Measurements from ENCODE around the gene ATP8B3. TPM values are rescaled to one million over a fixed set of nuclear protein-coding genes. Genes with fewer than 3 reads are reported as not detected.

Gene ATP8B3
- total and polyA plus RNA-seq, 7 donors, result under 0.01 to 3.9 (median 0.68) TPM; not detected in 2

GRCh38 chr19:1774989-1775772 is 36.9 kb downstream of the ATP8B3 start:
- no peaks in the 10 kb centered on the region for H3K36me3 ChIP-seq
- TF ChIP-seq CTCF (IDR thresholded peaks at IDR 0.05), result no peak
- TF ChIP-seq EP300 (IDR thresholded peaks at IDR 0.05), result no peak
- no peak for TF ChIP-seq POLR2A (IDR thresholded peaks at IDR 0.05)
- no peak for TF ChIP-seq POLR2AphosphoS5 (IDR thresholded peaks at IDR 0.05)
- no peak overlapping the region for H3K27ac ChIP-seq
- peaks cover 34 to 94% (median 72%) of the 10 kb centered on the region in 3 donors for H3K27me3 ChIP-seq
- no peak for DNase-seq
- intact Hi-C loops (cut with DNase I), result no loop called here
- H3K4me3 ChIP-seq, result no peak overlapping the region
- peaks cover 0 to 4% (median 2%) of the 10 kb centered on the region in 4 donors for H3K4me1 ChIP-seq
- peaks cover 10 to 17% (median 15%) of the 10 kb centered on the region in 4 donors for H3K9me3 ChIP-seq
- WGBS, 2 donors, result 12 to 38% methylated on average over 59 of the region's 59 CpGs

- TF ChIP-seq EP300 (IDR thresholded peaks at IDR 0.05), result no peak
- TF ChIP-seq CTCF (IDR thresholded peaks at IDR 0.05), result no peak
- TF ChIP-seq POLR2A (IDR thresholded peaks at IDR 0.05), result no peak
- TF ChIP-seq POLR2AphosphoS5 (IDR thresholded peaks at IDR 0.05), result no peak
- DNase-seq, result no peak
- Histone ChIP-seq H3K4me1 (peaks cover 0 to 3% (median 0%) of the 10 kb centered on the region in 4 donors), H3K36me3 (no peaks in the 10 kb centered on the region), H3K27me3 (peaks cover 37 to 94% (median 73%) of the 10 kb centered on the region in 3 donors), H3K4me3 (no peak overlapping the region), H3K27ac (no peak overlapping the region), H3K9me3 (peaks cover 10 to 17% (median 15%) of the 10 kb centered on the region in 4 donors)
- intact Hi-C loops (cut with DNase I), result no loop called here
- WGBS, 2 donors, result 30 to 52% methylated on average over 8 of the region's 8 CpGs
Measured at GRCh38 chr19:1773184-1773583, 38.9 kb downstream of the ATP8B3 start.

DNA sequence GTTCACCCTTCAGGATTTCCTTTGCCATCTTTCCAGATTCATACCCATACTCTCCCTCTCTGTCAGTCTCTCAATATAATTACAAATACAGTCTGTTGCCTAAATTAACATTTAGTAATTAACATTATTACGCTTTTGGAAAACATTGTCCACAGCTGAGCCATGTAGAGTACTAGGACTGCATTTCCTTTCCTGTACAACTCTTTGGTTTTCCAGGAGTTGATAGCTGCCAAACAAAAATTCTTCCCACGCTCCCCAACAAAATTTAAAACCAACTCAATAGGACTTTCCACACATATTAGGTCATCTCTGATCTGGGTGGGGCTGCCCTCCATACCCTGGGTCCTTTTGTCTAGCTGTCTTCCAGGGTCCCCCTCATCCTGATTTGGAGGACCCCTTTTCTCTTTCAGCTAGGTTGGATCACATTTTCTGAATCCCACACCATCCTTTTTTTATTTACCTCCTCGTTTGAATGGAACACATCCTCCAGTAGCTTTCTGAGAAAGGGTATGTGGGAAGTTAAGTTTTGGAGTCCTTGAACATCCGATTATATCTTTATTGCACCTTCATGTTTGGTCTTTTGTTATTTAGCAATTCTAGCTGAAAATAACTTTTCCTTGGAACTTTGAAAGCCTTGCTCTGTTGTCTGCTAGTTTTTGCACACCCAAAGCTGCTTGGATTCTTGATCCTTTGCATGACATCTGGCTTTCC is 41.1 kb downstream of the ATP8B3 start:
- intact Hi-C loops (cut with DNase I), result no loop called here
- peaks cover 0 to 5% (median 0%) of the 10 kb centered on the region in 4 donors for H3K4me1 ChIP-seq
- TF ChIP-seq POLR2AphosphoS5 (IDR thresholded peaks at IDR 0.05), result no peak

GRCh38 chr19:1769645-1769985 is 42.5 kb downstream of the ATP8B3 start:
- TF ChIP-seq POLR2A (IDR thresholded peaks at IDR 0.05) (no peak), EP300 (IDR thresholded peaks at IDR 0.05) (no peak), CTCF (IDR thresholded peaks at IDR 0.05) (no peak), POLR2AphosphoS5 (IDR thresholded peaks at IDR 0.05) (no peak)
- Histone ChIP-seq H3K4me1 (peaks cover 0 to 5% (median 0%) of the 10 kb centered on the region in 4 donors), H3K9me3 (peaks cover 7 to 14% (median 9%) of the 10 kb centered on the region in 4 donors), H3K36me3 (no peaks in the 10 kb centered on the region), H3K27me3 (peaks cover 23 to 94% (median 76%) of the 10 kb centered on the region in 3 donors), H3K27ac (no peak overlapping the region), H3K4me3 (no peak overlapping the region)
- intact Hi-C loops (cut with DNase I), result loop anchor here (2.0 to 10.0 kb wide), 3 partner anchors 97 to 315 kb away; partner anchors contain the start of gene APC2
- no peak for DNase-seq
- WGBS, 2 donors, result 2 to 16% methylated on average over 12 of the region's 12 CpGs

More for the DNA sequence above, 41.1 kb downstream of the ATP8B3 start:
- Histone ChIP-seq H3K27ac (no peak overlapping the region), H3K36me3 (no peaks in the 10 kb centered on the region), H3K4me3 (no peak overlapping the region), H3K27me3 (peaks cover 32 to 94% (median 76%) of the 10 kb centered on the region in 3 donors), H3K9me3 (peaks cover 10 to 17% (median 15%) of the 10 kb centered on the region in 4 donors)
- no peak for DNase-seq
- WGBS, 2 donors, result 83 to 89% methylated on average over 4 of the region's 4 CpGs

Measured in sigmoid colon (tissue), 7 donors.